Testis (tissue), 2 donors: Measurements from ENCODE around the gene KATNIP.

Experiments
- POLR2A ChIP-seq: fragments of 450-650 bp; IDR thresholded peaks from one replicate; pipeline ENCODE4 v1.6.1; 2017; ENCODE audit warnings: antibody characterized with exemption, mild to moderate bottlenecking, moderate library complexity
- TF ChIP-seq, protein P1 (sequence below), 3 experiments: fragments of 450-650 bp in 2 of 3; fragments of 200-600 bp in 1 of 3; sonication (generic) in 1 of 3; IDR thresholded peaks; one replicate each; pipeline ENCODE4 v1.5.1; 2016 to 2019; ENCODE audit warnings: antibody characterized with exemption in 3 of 3, mild to moderate bottlenecking in 2 of 3, moderate library complexity in 1 of 3

DNA sequence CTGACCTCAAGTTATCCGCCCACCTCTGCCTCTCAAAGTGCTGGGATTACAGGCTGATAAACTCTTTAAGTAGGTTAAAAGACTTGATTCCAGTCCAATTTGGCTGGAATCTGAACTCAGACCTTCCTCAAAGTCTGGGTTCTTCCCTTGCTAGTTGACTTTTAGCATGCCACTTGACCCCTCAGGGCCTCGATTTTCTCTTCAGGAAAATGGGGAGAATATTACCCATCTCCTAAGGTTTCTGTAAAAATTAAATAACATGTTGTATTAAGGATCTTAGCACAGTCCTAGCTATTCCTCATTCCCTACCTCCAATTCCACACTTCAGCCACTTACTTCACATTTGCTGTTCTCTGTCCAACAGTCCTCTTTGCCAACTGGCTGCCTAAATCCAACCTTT lies 2.1 kb upstream of the KATNIP start:
- TF ChIP-seq, protein P1, sequence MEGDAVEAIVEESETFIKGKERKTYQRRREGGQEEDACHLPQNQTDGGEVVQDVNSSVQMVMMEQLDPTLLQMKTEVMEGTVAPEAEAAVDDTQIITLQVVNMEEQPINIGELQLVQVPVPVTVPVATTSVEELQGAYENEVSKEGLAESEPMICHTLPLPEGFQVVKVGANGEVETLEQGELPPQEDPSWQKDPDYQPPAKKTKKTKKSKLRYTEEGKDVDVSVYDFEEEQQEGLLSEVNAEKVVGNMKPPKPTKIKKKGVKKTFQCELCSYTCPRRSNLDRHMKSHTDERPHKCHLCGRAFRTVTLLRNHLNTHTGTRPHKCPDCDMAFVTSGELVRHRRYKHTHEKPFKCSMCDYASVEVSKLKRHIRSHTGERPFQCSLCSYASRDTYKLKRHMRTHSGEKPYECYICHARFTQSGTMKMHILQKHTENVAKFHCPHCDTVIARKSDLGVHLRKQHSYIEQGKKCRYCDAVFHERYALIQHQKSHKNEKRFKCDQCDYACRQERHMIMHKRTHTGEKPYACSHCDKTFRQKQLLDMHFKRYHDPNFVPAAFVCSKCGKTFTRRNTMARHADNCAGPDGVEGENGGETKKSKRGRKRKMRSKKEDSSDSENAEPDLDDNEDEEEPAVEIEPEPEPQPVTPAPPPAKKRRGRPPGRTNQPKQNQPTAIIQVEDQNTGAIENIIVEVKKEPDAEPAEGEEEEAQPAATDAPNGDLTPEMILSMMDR (IDR thresholded peaks at IDR 0.05) = no peak
- no peak for TF ChIP-seq POLR2A
